Liver (tissue), 9 donors: ENCODE results near the gene FOXO1. TPM values are rescaled to one million over a fixed set of nuclear protein-coding genes. Genes with fewer than 3 reads are reported as not detected.

Source experiments
- DNase-seq: peaks from one replicate; pipeline ENCODE4 v3.0.0-alpha.2; 2017; ENCODE audit warnings: low spot score
- H3K27ac ChIP-seq, 2 donors: one replicate each; pipeline ENCODE4 v1.7.0; 2013; ENCODE audit warnings: inconsistent platforms in 2 of 2, low read length in 2 of 2, control low read depth in 1 of 2, low read depth in 1 of 2, mild to moderate bottlenecking in 1 of 2
- H3K27me3 ChIP-seq, 4 donors: one replicate each; pipeline versions ENCODE4 v1.6.1 to v1.7.0; 2013; ENCODE audit warnings: low read length in 3 of 4, inconsistent platforms in 1 of 4, mild to moderate bottlenecking in 1 of 4, moderate library complexity in 1 of 4; ENCODE audit not compliant: control insufficient read depth in 4 of 4, insufficient read depth in 4 of 4
- H3K36me3 ChIP-seq, 4 donors: one replicate each; pipeline versions ENCODE4 v1.6.1 to v1.7.0; 2013; ENCODE audit warnings: low read length in 3 of 4, mild to moderate bottlenecking in 3 of 4, low read depth in 1 of 4, moderate library complexity in 1 of 4; ENCODE audit not compliant: control insufficient read depth in 4 of 4, insufficient read depth in 3 of 4
- H3K4me1 ChIP-seq, 4 donors: one replicate each; pipeline versions ENCODE4 v1.6.1 to v1.7.0; 2013; ENCODE audit warnings: low read length in 3 of 4, mild to moderate bottlenecking in 3 of 4, moderate library complexity in 1 of 4; ENCODE audit not compliant: control insufficient read depth in 4 of 4, insufficient read depth in 4 of 4
- H3K4me3 ChIP-seq, 3 donors: one replicate each; pipeline versions ENCODE4 v1.6.1 to v1.7.0; 2013; ENCODE audit warnings: low read length in 3 of 3, control low read depth in 1 of 3, low read depth in 1 of 3, mild to moderate bottlenecking in 1 of 3
- H3K9ac ChIP-seq, 2 donors: one replicate each; pipeline ENCODE4 v1.7.0; 2013; ENCODE audit warnings: low read length in 2 of 2, mild to moderate bottlenecking in 2 of 2, moderate library complexity in 2 of 2, control low read depth in 1 of 2, low read depth in 1 of 2
- H3K9me3 ChIP-seq, 4 donors: one replicate each; pipeline versions ENCODE4 v1.6.1 to v1.7.0; 2013; ENCODE audit warnings: low read length in 3 of 4; ENCODE audit not compliant: control insufficient read depth in 4 of 4
- ATF3 ChIP-seq: IDR thresholded peaks from 2 replicates; pipeline ENCODE4 v1.6.1; 2016; ENCODE audit warnings: antibody characterized with exemption
- EGR1 ChIP-seq, 2 donors: IDR thresholded peaks; 2 replicates each; pipeline ENCODE4 v1.6.1; 2016 to 2018; ENCODE audit warnings: antibody characterized with exemption in 2 of 2, low read depth in 2 of 2
- FOXA1 ChIP-seq: IDR thresholded peaks from 2 replicates; pipeline ENCODE4 v1.6.1; 2016; ENCODE audit warnings: antibody characterized with exemption
- FOXA2 ChIP-seq: IDR thresholded peaks from 2 replicates; pipeline ENCODE4 v1.6.1; 2016; ENCODE audit warnings: antibody characterized with exemption
- GABPA ChIP-seq, 2 donors: IDR thresholded peaks in 1 of 2; conservative IDR thresholded peaks in 1 of 2; 2 replicates each; pipeline ENCODE4 v1.6.1; 2016; ENCODE audit warnings: antibody characterized with exemption in 2 of 2, mild to moderate bottlenecking in 1 of 2, moderate library complexity in 1 of 2
- HNF4A ChIP-seq, 2 donors: conservative IDR thresholded peaks; 2 replicates each; pipeline ENCODE4 v1.6.1; 2016; ENCODE audit warnings: antibody characterized with exemption in 2 of 2, mild to moderate bottlenecking in 2 of 2
- HNF4G ChIP-seq: IDR thresholded peaks from 2 replicates; pipeline ENCODE4 v1.6.1; 2016; ENCODE audit warnings: antibody characterized with exemption
- JUND ChIP-seq, 2 donors: IDR thresholded peaks; 2 replicates each; pipeline ENCODE4 v1.6.1; 2016; ENCODE audit warnings: antibody characterized with exemption in 2 of 2
- NR2F2 ChIP-seq: IDR thresholded peaks from 2 replicates; pipeline ENCODE4 v1.6.1; 2016; ENCODE audit warnings: antibody characterized with exemption
- RAD21 ChIP-seq, 2 donors: IDR thresholded peaks; 2 replicates each; pipeline ENCODE4 v1.6.1; 2016; ENCODE audit warnings: antibody characterized with exemption in 2 of 2, mild to moderate bottlenecking in 2 of 2
- RXRA ChIP-seq, 2 donors: IDR thresholded peaks; 2 replicates each; pipeline ENCODE4 v1.6.1; 2017 to 2018; ENCODE audit warnings: antibody characterized with exemption in 2 of 2, mild to moderate bottlenecking in 1 of 2
- SP1 ChIP-seq: IDR thresholded peaks from 2 replicates; pipeline ENCODE4 v1.6.1; 2018; ENCODE audit warnings: antibody characterized with exemption, mild to moderate bottlenecking
- TAF1 ChIP-seq: conservative IDR thresholded peaks from 2 replicates; pipeline ENCODE4 v1.6.1; 2016; ENCODE audit warnings: antibody characterized with exemption, mild to moderate bottlenecking
- YY1 ChIP-seq: IDR thresholded peaks from 2 replicates; pipeline ENCODE4 v1.6.1; 2016; ENCODE audit warnings: antibody characterized with exemption, mild to moderate bottlenecking
- WGBS: extraction: QIAGEN DNeasy Blood & Tissue Kit; methylation state at CpG from one replicate; pipeline ENCODE4 v1.1.7; 2013; 5-methylcytosine and 5-hydroxymethylcytosine counted together
- polyA plus RNA-seq, 2 donors: library from polyadenylated mRNA; stranded (reverse) in 1 of 2; unstranded in 1 of 2; fragments of 200-250 nt in 1 of 2; fragments of >200 nt in 1 of 2; fragmentation: Nextera tagmentation in 1 of 2; extraction: Ambion mirVana in 1 of 2; gene quantifications; one replicate each; pipeline versions ENCODE4 v1.2.1 to v1.2.3, GENCODE V29; 2013 to 2015
- total RNA-seq, 2 donors: library from RNA; depleted of rRNA; stranded (reverse); fragments of >200 nt; gene quantifications; one replicate each; pipeline ENCODE4 v1.2.3, GENCODE V29; 2014
- TF ChIP-seq, protein P1 (sequence below): IDR thresholded peaks from 2 replicates; pipeline ENCODE4 v1.6.1; 2016; ENCODE audit warnings: antibody characterized with exemption
- TF ChIP-seq, protein P2 (sequence below): IDR thresholded peaks from 2 replicates; pipeline ENCODE4 v1.6.1; 2016; ENCODE audit warnings: antibody characterized with exemption, mild to moderate bottlenecking
- TF ChIP-seq, protein P3 (sequence below): IDR thresholded peaks from 2 replicates; pipeline ENCODE4 v1.6.1; 2016; ENCODE audit warnings: antibody characterized with exemption
- TF ChIP-seq, protein P4 (sequence below): fragments of 150-350 bp; IDR thresholded peaks from 2 replicates; pipeline ENCODE4 v1.5.1; 2017; ENCODE audit warnings: improper control_type of control experiment, low read depth, low read length; ENCODE audit not compliant: missing input control
- donor health status: healthy.
- donor health status: healthy.
- donor health status: healthy.
- donor health status: healthy.
- donor health status: healthy.

The FOXO1 gene
- total and polyA plus RNA-seq, 4 donors: 5.4 to 23.6 (median 8.6) TPM

- Histone ChIP-seq H3K4me1 (peaks cover 5 to 29% (median 14%) of the 10 kb centered on the region in 4 donors), H3K4me3 (no peak overlapping the region), H3K9me3 (peaks cover 0 to 2% (median 0%) of the 10 kb centered on the region in 4 donors), H3K27ac (no peak overlapping the region), H3K36me3 (no peaks in the 10 kb centered on the region), H3K9ac (no peak overlapping the region), H3K27me3 (no peaks in the 10 kb centered on the region)
- DNase-seq: no peak
- TF ChIP-seq TAF1: no peak
- 86% methylated on average over 3 of the region's 3 CpGs for WGBS
Measured at GRCh38 chr13:40578055-40578454, 88.4 kb downstream of the FOXO1 start.

GRCh38 chr13:40576369-40576768 is 90.1 kb downstream of the FOXO1 start:
- Histone ChIP-seq H3K9me3 (no peaks in the 10 kb centered on the region), H3K27me3 (no peaks in the 10 kb centered on the region), H3K36me3 (no peaks in the 10 kb centered on the region), H3K4me1 (peaks cover 5 to 29% (median 20%) of the 10 kb centered on the region in 4 donors), H3K9ac (no peak overlapping the region), H3K27ac (no peak overlapping the region), H3K4me3 (no peak overlapping the region)
- WGBS: 86% methylated on average over 4 of the region's 4 CpGs
- DNase-seq: no peak
- TF ChIP-seq RAD21 (IDR thresholded peaks at IDR 0.05): no peak
- TF ChIP-seq HNF4A (conservative IDR thresholded peaks at IDR 0.05): no peak
- TF ChIP-seq TAF1: no peak
- TF ChIP-seq SP1: no peak
- no peak for TF ChIP-seq FOXA2
- no peak for TF ChIP-seq JUND (IDR thresholded peaks at IDR 0.05)
- TF ChIP-seq, protein P1, sequence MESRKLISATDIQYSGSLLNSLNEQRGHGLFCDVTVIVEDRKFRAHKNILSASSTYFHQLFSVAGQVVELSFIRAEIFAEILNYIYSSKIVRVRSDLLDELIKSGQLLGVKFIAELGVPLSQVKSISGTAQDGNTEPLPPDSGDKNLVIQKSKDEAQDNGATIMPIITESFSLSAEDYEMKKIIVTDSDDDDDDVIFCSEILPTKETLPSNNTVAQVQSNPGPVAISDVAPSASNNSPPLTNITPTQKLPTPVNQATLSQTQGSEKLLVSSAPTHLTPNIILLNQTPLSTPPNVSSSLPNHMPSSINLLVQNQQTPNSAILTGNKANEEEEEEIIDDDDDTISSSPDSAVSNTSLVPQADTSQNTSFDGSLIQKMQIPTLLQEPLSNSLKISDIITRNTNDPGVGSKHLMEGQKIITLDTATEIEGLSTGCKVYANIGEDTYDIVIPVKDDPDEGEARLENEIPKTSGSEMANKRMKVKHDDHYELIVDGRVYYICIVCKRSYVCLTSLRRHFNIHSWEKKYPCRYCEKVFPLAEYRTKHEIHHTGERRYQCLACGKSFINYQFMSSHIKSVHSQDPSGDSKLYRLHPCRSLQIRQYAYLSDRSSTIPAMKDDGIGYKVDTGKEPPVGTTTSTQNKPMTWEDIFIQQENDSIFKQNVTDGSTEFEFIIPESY: no peak
- no peak for TF ChIP-seq YY1
- TF ChIP-seq ATF3: no peak
- TF ChIP-seq, protein P2, sequence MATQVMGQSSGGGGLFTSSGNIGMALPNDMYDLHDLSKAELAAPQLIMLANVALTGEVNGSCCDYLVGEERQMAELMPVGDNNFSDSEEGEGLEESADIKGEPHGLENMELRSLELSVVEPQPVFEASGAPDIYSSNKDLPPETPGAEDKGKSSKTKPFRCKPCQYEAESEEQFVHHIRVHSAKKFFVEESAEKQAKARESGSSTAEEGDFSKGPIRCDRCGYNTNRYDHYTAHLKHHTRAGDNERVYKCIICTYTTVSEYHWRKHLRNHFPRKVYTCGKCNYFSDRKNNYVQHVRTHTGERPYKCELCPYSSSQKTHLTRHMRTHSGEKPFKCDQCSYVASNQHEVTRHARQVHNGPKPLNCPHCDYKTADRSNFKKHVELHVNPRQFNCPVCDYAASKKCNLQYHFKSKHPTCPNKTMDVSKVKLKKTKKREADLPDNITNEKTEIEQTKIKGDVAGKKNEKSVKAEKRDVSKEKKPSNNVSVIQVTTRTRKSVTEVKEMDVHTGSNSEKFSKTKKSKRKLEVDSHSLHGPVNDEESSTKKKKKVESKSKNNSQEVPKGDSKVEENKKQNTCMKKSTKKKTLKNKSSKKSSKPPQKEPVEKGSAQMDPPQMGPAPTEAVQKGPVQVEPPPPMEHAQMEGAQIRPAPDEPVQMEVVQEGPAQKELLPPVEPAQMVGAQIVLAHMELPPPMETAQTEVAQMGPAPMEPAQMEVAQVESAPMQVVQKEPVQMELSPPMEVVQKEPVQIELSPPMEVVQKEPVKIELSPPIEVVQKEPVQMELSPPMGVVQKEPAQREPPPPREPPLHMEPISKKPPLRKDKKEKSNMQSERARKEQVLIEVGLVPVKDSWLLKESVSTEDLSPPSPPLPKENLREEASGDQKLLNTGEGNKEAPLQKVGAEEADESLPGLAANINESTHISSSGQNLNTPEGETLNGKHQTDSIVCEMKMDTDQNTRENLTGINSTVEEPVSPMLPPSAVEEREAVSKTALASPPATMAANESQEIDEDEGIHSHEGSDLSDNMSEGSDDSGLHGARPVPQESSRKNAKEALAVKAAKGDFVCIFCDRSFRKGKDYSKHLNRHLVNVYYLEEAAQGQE: no peak
- no peak for TF ChIP-seq FOXA1
- no peak for TF ChIP-seq HNF4G
- TF ChIP-seq, protein P3, sequence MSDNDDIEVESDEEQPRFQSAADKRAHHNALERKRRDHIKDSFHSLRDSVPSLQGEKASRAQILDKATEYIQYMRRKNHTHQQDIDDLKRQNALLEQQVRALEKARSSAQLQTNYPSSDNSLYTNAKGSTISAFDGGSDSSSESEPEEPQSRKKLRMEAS: no peak
- no peak for TF ChIP-seq EGR1 (IDR thresholded peaks at IDR 0.05; ENCODE audit: low read depth in 2 of 2)
- TF ChIP-seq, protein P4, sequence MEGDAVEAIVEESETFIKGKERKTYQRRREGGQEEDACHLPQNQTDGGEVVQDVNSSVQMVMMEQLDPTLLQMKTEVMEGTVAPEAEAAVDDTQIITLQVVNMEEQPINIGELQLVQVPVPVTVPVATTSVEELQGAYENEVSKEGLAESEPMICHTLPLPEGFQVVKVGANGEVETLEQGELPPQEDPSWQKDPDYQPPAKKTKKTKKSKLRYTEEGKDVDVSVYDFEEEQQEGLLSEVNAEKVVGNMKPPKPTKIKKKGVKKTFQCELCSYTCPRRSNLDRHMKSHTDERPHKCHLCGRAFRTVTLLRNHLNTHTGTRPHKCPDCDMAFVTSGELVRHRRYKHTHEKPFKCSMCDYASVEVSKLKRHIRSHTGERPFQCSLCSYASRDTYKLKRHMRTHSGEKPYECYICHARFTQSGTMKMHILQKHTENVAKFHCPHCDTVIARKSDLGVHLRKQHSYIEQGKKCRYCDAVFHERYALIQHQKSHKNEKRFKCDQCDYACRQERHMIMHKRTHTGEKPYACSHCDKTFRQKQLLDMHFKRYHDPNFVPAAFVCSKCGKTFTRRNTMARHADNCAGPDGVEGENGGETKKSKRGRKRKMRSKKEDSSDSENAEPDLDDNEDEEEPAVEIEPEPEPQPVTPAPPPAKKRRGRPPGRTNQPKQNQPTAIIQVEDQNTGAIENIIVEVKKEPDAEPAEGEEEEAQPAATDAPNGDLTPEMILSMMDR: no peak
- no peak for TF ChIP-seq NR2F2
- TF ChIP-seq GABPA (IDR thresholded peaks at IDR 0.05 in 1 of 2, conservative IDR thresholded peaks at IDR 0.05 in 1 of 2): no peak
- no peak for TF ChIP-seq RXRA (IDR thresholded peaks at IDR 0.05)
